Left hindlimb (tissue), 1 donor: ENCODE results near the gene SCN4A.

Experiments used
- DNase-seq: peaks from one replicate; pipeline ENCODE4 v3.0.0-alpha.2; 2018

Gene SCN4A

GRCh38 chr17:64001763-64002529 is 29.2 kb upstream of the SCN4A start:
- DNase-seq: peak; percentile 32

DNA sequence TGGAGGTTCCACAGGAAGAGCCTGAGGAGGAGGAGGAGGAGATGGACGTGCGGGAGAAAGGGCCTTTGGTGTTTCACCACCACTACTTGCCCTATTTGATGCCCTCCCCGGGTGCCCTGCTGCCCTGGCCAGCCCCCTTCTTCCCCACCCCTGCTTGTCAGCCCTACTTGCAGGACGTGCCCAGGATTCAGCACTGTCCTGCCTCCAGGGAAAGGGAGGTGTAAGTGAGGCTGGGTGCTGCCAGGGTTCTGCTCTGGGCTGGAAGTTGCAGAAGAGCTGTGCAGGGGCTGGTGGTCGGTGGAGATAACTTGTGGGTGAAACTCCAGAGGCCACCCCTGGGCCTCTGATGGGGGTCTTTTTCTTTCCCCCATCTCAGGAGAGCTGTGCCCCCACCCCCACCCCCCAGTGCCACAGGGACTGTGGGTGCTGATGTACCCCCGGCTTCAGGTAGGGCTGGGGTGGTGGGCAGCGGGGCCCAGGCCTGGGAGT is 28.4 kb upstream of the SCN4A start:
- no peak for DNase-seq

DNA sequence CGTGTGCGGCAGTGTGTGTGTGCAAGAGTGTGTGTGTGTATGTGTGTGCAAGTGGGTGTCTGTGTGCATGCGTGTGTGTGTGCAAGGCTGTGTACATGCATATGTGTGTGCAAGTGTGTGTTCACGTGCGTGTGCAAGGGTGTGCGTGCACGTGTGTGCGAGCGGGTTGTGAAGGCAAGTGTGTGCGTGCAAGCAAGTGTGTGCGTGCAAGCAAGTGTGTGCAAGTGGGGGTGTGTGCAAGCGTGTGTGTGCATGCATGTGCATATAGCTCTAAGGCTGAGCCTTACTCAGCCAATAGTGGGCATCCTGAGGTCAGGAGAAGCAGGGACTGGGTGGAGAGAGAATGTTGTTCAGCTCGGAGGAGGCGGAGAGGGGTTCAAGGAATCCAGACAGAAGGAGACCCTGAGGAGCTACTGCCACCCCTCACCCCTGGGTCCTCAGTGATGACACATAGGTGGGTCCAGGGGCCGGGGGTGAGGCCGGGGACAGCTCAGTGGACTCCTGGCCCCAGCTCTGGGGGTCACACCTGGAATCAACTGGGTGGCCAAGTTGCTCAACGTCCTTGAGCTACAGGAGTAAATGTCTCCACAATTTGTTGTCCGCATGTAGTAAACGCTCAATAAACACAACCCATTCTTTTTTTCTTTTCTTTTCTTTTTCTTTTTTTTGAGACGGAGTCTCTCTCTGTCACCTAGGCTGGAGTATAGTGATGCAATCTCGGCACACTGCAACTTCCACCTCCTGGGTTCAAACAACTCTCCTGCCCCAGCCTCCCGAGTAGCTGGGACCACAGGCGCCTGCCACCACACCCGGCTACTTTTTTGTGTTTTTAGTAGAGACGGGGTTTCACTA is 27.2 kb upstream of the SCN4A start:
- DNase-seq: no peak

- no peak for DNase-seq
Measured at GRCh38 chr17:63998721-63999679, 26.3 kb upstream of the SCN4A start.

DNA sequence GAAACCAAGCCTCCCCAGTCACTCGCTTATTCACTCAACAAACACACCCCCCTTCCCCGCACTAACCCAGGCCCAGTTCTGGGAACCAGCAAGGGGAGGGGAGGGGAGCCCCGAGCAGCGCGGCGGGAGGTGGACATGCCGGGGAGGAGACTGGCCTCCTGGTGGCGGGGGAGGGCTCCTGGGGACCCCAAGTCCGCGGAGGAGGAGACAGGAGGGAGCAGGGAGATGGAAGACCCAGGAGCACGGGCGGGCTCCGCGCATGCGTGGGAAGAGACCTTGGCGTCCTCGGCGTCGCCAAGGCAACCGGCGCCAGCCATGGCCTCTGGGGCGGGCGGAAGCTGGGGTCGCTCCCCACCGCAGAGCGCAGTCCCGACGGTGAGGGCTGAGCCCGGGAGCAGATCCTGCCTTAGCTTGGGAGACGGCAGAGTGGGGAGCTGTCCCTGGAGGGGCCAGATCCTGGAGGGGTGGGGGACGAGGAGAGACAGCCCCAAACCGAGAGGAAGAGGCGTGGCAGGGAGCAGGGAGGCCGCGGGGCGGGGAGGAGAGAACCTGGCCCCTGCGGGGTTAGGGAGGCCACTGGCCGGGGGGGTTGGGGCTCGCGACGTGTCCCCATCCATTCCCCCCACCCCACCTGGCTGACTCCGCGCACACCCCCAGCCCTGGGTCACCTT is 25.5 kb upstream of the SCN4A start, which contains the start of gene PRR29:
TSS of gene PRR29 (plus strand) at position 302 of the 671 bp plus-strand sequence. CDS start at position 316, 14 bp downstream.
- DNase-seq: peak; percentile 85

DNA sequence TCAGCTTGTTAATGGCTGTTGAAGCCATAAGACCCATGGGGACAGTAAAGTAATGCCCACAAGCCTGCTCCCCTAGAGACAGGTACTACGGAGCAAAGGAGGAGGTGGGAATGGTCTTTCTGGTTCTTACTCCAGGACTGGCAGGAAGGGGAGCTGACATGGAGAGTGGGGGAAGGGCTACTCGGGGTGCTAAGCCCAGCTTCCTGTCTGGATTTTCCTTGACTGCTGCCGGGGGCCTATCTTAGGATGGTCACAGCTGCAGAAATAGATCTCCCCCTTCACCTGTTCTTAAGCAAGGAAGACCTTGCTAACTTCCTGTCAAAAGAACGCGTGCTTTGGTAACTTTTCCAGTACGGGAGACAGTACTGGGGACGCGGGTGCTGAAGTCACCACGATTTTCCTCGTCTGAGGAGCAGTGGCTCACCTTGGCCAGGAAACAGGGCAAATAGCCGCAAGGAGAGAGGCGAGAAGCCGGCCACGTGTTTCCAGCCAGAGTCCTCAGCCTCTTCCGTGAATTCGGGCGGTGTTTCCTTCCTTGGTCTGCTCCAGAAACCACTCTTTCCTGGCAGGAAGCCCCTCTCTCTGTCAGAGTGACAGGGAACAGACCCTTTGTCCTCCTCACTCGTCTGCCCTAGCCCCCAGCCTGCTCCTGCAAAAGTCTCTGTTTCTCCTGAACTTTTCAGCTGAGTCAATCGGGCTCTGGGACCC is 24.8 kb upstream of the SCN4A start:
- DNase-seq: peak; percentile 61

- no peak for DNase-seq
Measured at GRCh38 chr17:63996430-63997182, 23.9 kb upstream of the SCN4A start.

DNA sequence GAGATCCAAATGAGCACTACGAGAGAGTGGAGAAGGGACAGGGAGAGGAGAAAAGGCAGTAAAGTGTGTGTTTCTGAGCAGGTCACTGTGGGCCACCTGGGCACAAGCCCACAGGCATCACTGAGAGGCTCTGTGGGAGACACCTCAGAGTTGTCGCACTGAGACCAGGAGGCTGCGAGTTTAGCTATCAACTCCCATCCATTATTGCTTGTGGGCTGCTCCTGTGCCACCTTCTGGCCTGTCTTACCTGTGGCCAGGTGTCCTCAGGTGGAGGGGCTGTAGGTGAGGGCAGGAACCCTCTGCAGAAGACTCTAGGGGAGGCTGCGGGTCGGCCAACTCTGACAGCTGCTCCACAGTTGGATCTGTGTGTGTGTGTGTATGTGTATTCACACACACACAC is 22.9 kb upstream of the SCN4A start:
- DNase-seq: no peak

GRCh38 chr17:63993368-63993985 is 20.8 kb upstream of the SCN4A start:
- no peak for DNase-seq

DNA sequence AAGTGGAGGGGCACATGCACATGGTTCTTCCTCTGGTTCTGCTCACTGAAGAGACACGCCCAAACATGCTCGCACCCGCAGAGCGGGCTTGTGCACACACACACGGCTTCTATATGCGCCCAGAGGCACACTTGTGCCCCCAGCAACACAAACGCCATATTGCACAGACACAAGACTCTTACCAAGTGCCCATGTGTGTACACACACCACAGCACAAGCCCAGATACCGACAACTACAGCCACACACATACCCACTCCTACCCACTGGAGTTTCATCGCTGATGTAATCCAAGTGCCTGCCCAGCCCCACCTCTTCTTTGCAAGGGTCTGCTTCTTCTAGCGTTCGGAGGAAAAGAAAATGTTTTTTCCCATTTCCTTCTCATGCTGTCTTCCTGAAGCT is 18.9 kb upstream of the SCN4A start:
- DNase-seq: no peak

DNA sequence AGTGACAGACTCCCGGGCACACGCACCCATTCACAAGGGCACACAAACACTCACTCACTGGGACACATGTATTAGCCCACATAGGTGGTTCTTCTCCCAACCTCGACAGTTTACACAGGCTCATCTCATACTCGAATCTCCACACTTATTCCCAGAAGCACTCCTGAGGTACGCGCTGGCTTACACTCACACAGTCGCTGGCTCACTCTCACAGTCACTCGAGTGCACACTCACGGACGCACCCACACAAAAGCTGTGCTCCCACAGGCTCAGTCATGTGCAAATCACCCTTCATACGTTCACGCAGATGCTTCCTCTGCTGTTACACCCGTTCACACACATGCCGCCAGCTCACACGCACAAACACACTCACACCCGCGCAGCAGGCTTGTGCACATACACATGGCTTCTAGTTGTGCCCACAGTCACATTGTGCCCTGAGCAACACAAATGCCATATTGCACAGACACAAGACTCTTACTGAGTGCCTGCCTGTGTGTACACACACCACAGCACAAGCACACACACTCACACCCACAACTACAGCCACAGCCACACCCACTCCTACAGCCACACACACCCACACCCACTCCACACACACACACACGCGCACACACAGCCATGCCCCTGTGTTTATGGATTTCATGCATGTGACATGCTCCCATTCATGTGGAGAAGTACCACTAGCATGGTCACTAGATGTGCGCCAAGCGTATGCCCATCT is 17.1 kb upstream of the SCN4A start:
- no peak for DNase-seq

- DNase-seq: peak; percentile 81
Measured at GRCh38 chr17:63988741-63989621, 16.3 kb upstream of the SCN4A start.

DNA sequence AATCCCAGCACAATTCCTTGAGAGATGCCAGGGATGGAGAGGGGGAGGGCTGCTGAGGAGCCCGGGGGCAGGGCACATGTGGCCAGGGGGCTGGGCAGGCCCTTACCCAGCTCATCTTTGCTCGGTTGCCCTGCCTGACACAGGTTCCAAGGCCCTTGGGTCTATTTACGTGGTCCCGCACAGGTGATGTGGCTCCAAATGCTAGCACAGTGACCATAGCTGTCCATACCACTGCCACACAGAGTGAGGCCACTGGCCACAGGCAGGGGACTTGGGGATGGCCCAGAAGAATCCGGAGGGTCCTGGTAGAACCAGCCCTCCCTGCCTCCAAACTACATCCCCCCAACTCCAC is 15.4 kb upstream of the SCN4A start:
- DNase-seq: no peak

GRCh38 chr17:63987221-63988126 is 14.8 kb upstream of the SCN4A start:
- DNase-seq: no peak

DNA sequence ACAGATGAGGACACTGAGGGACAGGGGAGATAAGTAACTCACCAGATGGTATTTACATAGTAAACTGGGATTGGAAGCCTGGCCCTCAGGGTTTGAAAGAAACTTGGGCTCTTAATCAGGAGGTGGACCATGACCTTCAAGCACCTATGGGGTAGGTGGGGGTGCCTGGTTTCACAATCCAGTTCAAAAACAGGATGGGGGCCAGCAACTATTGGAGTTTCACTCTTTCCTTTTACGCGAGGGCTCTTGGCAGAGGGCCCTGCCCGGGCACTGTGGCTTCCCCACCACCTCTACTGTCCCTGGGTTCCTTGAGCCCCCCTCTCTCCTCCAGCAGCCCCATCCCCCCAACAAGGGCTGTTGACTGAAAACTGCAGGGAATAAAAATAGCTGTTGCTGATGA is 14.1 kb upstream of the SCN4A start:
- no peak for DNase-seq

- DNase-seq: no peak
Measured at GRCh38 chr17:63985387-63986140, 12.8 kb upstream of the SCN4A start.
